Neural cell (in vitro differentiated cells): ENCODE results near the gene FAM170B. TPM values are rescaled to one million over a fixed set of nuclear protein-coding genes. Genes with fewer than 3 reads are reported as not detected.

Source experiments
- H2AFZ ChIP-seq: fragments of 200-600, 300-800 bp; sonication (generic), shearing (Covaris generic); 2 replicates; pipeline ENCODE4 v1.6.0; 2014; ENCODE audit warnings: low read depth, mild to moderate bottlenecking, antibody characterized with exemption, low read length, moderate library complexity
- H3F3A ChIP-seq: fragments of 200-600 bp; shearing (Covaris generic); 2 replicates; pipeline ENCODE4 v1.6.1; 2016; ENCODE audit warnings: mild to moderate bottlenecking, moderate library complexity, mixed read lengths, antibody characterized with exemption, low read length; ENCODE audit not compliant: insufficient read depth, poor library complexity, severe bottlenecking
- H3K27ac ChIP-seq: fragments of 200-600, 300-800 bp; sonication (generic), shearing (Covaris generic); 2 replicates; pipeline ENCODE4 v1.5.1; 2014; ENCODE audit warnings: mild to moderate bottlenecking, low read length, moderate library complexity
- H3K27me3 ChIP-seq: fragments of 300-800, 200-600 bp; sonication (generic), shearing (Covaris generic); 2 replicates; pipeline ENCODE4 v1.6.0; 2014; ENCODE audit warnings: mild to moderate bottlenecking, low read depth, low read length, moderate library complexity; ENCODE audit not compliant: insufficient read depth
- H3K36me3 ChIP-seq: fragments of 300-800, 200-600 bp; sonication (generic), shearing (Covaris generic); 2 replicates; pipeline ENCODE4 v1.5.1; 2014; ENCODE audit warnings: mild to moderate bottlenecking, antibody characterized with exemption, low read length, moderate library complexity; ENCODE audit not compliant: insufficient read depth
- H3K4me2 ChIP-seq: fragments of 300-800, 200-600 bp; sonication (generic), shearing (Covaris generic); 2 replicates; pipeline ENCODE4 v1.6.0; 2014; ENCODE audit warnings: mild to moderate bottlenecking, low read length
- H3K4me3 ChIP-seq: fragments of 300-800, 200-600 bp; sonication (generic), shearing (Covaris generic); 2 replicates; pipeline ENCODE4 v1.5.1; 2014; ENCODE audit warnings: mild to moderate bottlenecking, low read length, moderate library complexity
- H3K79me2 ChIP-seq: fragments of 200-600 bp; shearing (Covaris generic); replicated peaks from 2 replicates; pipeline ENCODE4 v1.6.0; 2014; ENCODE audit warnings: mild to moderate bottlenecking, low read length, moderate library complexity; ENCODE audit not compliant: insufficient read depth
- H3K9ac ChIP-seq: fragments of 300-800, 200-600 bp; sonication (generic), shearing (Covaris generic); 2 replicates; pipeline ENCODE4 v1.6.1; 2016; ENCODE audit warnings: mild to moderate bottlenecking, low read length, mixed read lengths
- H3K9me2 ChIP-seq: fragments of 200-600 bp; shearing (Covaris generic); 2 replicates; pipeline ENCODE4 v1.6.1; 2016; ENCODE audit warnings: mild to moderate bottlenecking, low read length, mixed read lengths; ENCODE audit not compliant: insufficient read depth
- H3K9me3 ChIP-seq: fragments of 200-600, 300-800 bp; sonication (generic), shearing (Covaris generic); 2 replicates; pipeline ENCODE4 v1.6.1; 2016; ENCODE audit warnings: mild to moderate bottlenecking, mixed run types, low read length, moderate library complexity, mixed read lengths
- H4K20me1 ChIP-seq: fragments of 200-600 bp; shearing (Covaris generic); 2 replicates; pipeline ENCODE4 v1.6.1; 2016; ENCODE audit warnings: mild to moderate bottlenecking, mixed run types; ENCODE audit not compliant: insufficient read depth
- CTCF ChIP-seq: fragments of 450-650 bp; IDR thresholded peaks from 2 replicates; pipeline ENCODE4 v1.5.1; 2014; ENCODE audit warnings: antibody characterized with exemption, mild to moderate bottlenecking, moderate library complexity; ENCODE audit not compliant: poor library complexity, severe bottlenecking
- EP300 ChIP-seq: fragments of 450-650 bp; conservative IDR thresholded peaks from 2 replicates; pipeline ENCODE4 v1.6.1; 2014; ENCODE audit warnings: antibody characterized with exemption, mild to moderate bottlenecking, moderate library complexity; ENCODE audit not compliant: poor library complexity, severe bottlenecking
- EZH2 ChIP-seq: fragments of 200-600, 300-800 bp; shearing (Covaris generic), sonication (generic); IDR thresholded peaks from 2 replicates; pipeline ENCODE4 v1.6.1; 2014; ENCODE audit warnings: antibody characterized with exemption, low read length, borderline replicate concordance, mild to moderate bottlenecking; ENCODE audit not compliant: insufficient read depth, poor library complexity, severe bottlenecking
- MXI1 ChIP-seq: fragments of 450-650 bp; conservative IDR thresholded peaks from 2 replicates; pipeline ENCODE4 v1.6.1; 2014; ENCODE audit warnings: antibody characterized with exemption, mild to moderate bottlenecking; ENCODE audit not compliant: poor library complexity, severe bottlenecking
- POLR2AphosphoS5 ChIP-seq: IDR thresholded peaks from 2 replicates; pipeline ENCODE4 v1.6.1; 2012
- RAD21 ChIP-seq: fragments of 450-650 bp; conservative IDR thresholded peaks from 2 replicates; pipeline ENCODE4 v1.6.1; 2014; ENCODE audit warnings: antibody characterized with exemption, mild to moderate bottlenecking, moderate library complexity
- REST ChIP-seq: IDR thresholded peaks from 2 replicates; pipeline ENCODE4 v1.6.1; 2012; ENCODE audit warnings: borderline replicate concordance
- SMC3 ChIP-seq: fragments of 450-650 bp; conservative IDR thresholded peaks from 2 replicates; pipeline ENCODE4 v1.6.1; 2014; ENCODE audit warnings: antibody characterized with exemption, mild to moderate bottlenecking, moderate library complexity; ENCODE audit not compliant: poor library complexity
- TAF1 ChIP-seq: IDR thresholded peaks from 2 replicates; pipeline ENCODE4 v1.6.1; 2012; ENCODE audit warnings: low read depth
- polyA minus RNA-seq: library from RNA; depleted of rRNA, polyadenylated mRNA; stranded (reverse); fragments of >200 nt; gene quantifications from 2 replicates; pipeline ENCODE4 v1.2.3, GENCODE V29; 2014
- polyA plus RNA-seq: library from polyadenylated mRNA; depleted of rRNA; stranded (reverse); fragments of >200 nt; gene quantifications from 2 replicates; pipeline ENCODE4 v1.2.3, GENCODE V29; 2014

FAM170B gene
- polyA plus RNA-seq (not detected in 2 replicates), polyA minus RNA-seq (not detected in 2 replicates)

GRCh38 chr10:49133706-49134248 lies at the start of gene FAM170B:
TSS of gene FAM170B (minus strand) at chr10:49134021. CDS start at chr10:49133918, 103 bp downstream.
- H3K9me3 ChIP-seq, result no peaks in the 10 kb centered on the region
- H2AFZ ChIP-seq, result no peak within 1 kb of the TSS
- H3K36me3 ChIP-seq, result no peaks in the 10 kb centered on the region
- no peak within 1 kb of the TSS for H3K9ac ChIP-seq
- no peaks in the 10 kb centered on the region for H3F3A ChIP-seq
- H3K27me3 ChIP-seq, result no peaks in the 10 kb centered on the region
- H3K27ac ChIP-seq, result no peak within 1 kb of the TSS
- H3K79me2 ChIP-seq, result no peaks in the 10 kb centered on the region
- no peak for TF ChIP-seq SMC3
- no peak for TF ChIP-seq RAD21
- TF ChIP-seq POLR2AphosphoS5, result no peak
- no peaks in the 10 kb centered on the region for H4K20me1 ChIP-seq
- H3K9me2 ChIP-seq, result no peaks in the 10 kb centered on the region
- H3K4me2 ChIP-seq, result no peak within 1 kb of the TSS
- H3K4me3 ChIP-seq, result no peak within 1 kb of the TSS

GRCh38 chr10:49182776-49183175 lies 49.0 kb upstream of the FAM170B start:
- Histone ChIP-seq H3K27me3 (no peaks in the 10 kb centered on the region), H3K36me3 (no peaks in the 10 kb centered on the region), H4K20me1 (no peaks in the 10 kb centered on the region), H3K9ac (no peak overlapping the region), H3K4me3 (no peak overlapping the region), H3K4me2 (no peak overlapping the region), H3K27ac (no peak overlapping the region), H3K9me2 (no peaks in the 10 kb centered on the region), H3F3A (no peaks in the 10 kb centered on the region), H3K79me2 (no peaks in the 10 kb centered on the region), H3K9me3 (no peaks in the 10 kb centered on the region), H2AFZ (no peak overlapping the region)
- TF ChIP-seq RAD21, result no peak
- TF ChIP-seq MXI1, result no peak
- no peak for TF ChIP-seq SMC3

- Histone ChIP-seq H3K4me2 (no peak overlapping the region), H3F3A (no peaks in the 10 kb centered on the region), H2AFZ (no peak overlapping the region), H4K20me1 (no peaks in the 10 kb centered on the region), H3K36me3 (no peaks in the 10 kb centered on the region), H3K9ac (no peak overlapping the region), H3K9me3 (no peaks in the 10 kb centered on the region), H3K9me2 (no peaks in the 10 kb centered on the region), H3K79me2 (no peaks in the 10 kb centered on the region), H3K27ac (no peak overlapping the region), H3K27me3 (no peaks in the 10 kb centered on the region), H3K4me3 (no peak overlapping the region)
- TF ChIP-seq MXI1 (no peak), REST (no peak)
These were observed 46.6 kb upstream of the FAM170B start for GRCh38 chr10:49180444-49180860.

GRCh38 chr10:49179699-49180443 lies 46.0 kb upstream of the FAM170B start:
- no peak overlapping the region for H3K9ac ChIP-seq
- no peak overlapping the region for H3K4me3 ChIP-seq
- H3K9me2 ChIP-seq, result no peaks in the 10 kb centered on the region
- H3K9me3 ChIP-seq, result no peaks in the 10 kb centered on the region
- no peaks in the 10 kb centered on the region for H3K79me2 ChIP-seq
- no peak for TF ChIP-seq EP300
- no peak for TF ChIP-seq CTCF
- TF ChIP-seq TAF1, result no peak
- no peak for TF ChIP-seq EZH2
- no peak for TF ChIP-seq RAD21
- no peak for TF ChIP-seq SMC3
- TF ChIP-seq MXI1, result no peak
- H3K4me2 ChIP-seq, result no peak overlapping the region
- no peak overlapping the region for H3K27ac ChIP-seq
- no peaks in the 10 kb centered on the region for H3K36me3 ChIP-seq
- H3F3A ChIP-seq, result no peaks in the 10 kb centered on the region
- no peaks in the 10 kb centered on the region for H3K27me3 ChIP-seq
- H4K20me1 ChIP-seq, result no peaks in the 10 kb centered on the region
- H2AFZ ChIP-seq, result no peak overlapping the region
